Testis (tissue), 3 donors: ENCODE data around the gene EFEMP1. TPM values are rescaled to one million over a fixed set of nuclear protein-coding genes. Genes with fewer than 3 reads are reported as not detected.

Experiments
- DNase-seq: peaks from one replicate; pipeline ENCODE4 v3.0.0-alpha.2; 2019
- H3K27ac ChIP-seq, 2 donors: fragments of 200-600 bp; sonication (generic); one replicate each; pipeline ENCODE4 v1.5.1; 2019
- H3K27me3 ChIP-seq: fragments of 200-600 bp; sonication (generic); one replicate; pipeline ENCODE4 v1.5.1; 2019
- H3K36me3 ChIP-seq: fragments of 200-600 bp; sonication (generic); one replicate; pipeline ENCODE4 v1.5.1; 2017; ENCODE audit warnings: low read depth; ENCODE audit errors: missing control alignments
- H3K4me1 ChIP-seq: fragments of 200-600 bp; sonication (generic); one replicate; pipeline ENCODE4 v1.5.1; 2019
- H3K4me3 ChIP-seq, 2 donors: fragments of 200-600 bp; sonication (generic); one replicate each; pipeline ENCODE4 v1.5.1; 2017 to 2019
- H3K9me3 ChIP-seq: fragments of 200-600 bp; sonication (generic); one replicate; pipeline ENCODE4 v1.5.1; 2017
- POLR2A ChIP-seq: fragments of 450-650 bp; IDR thresholded peaks from one replicate; pipeline ENCODE4 v1.6.1; 2017; ENCODE audit warnings: antibody characterized with exemption, mild to moderate bottlenecking, moderate library complexity
- WGBS, 2 donors: methylation state at CpG; one replicate each; pipeline ENCODE4 v1.1.5; 2018; 5-methylcytosine and 5-hydroxymethylcytosine counted together
- intact Hi-C: fragments of 100-400 bp; cut with DNase I; formaldehyde crosslinking; loops from one replicate; pipeline ENCODE4 v1.15.1; 2023; ENCODE audit warnings: low total_unique reads
- polyA plus RNA-seq: library from polyadenylated mRNA; stranded (reverse); fragments of 350-450 nt; fragmentation: Illumina TruSeq; extraction: RNeasy Lipid Tissue Mini Kit (QIAGEN cat#74804); gene quantifications from one replicate; pipeline ENCODE4 v1.2.3, GENCODE V29; 2014; ENCODE audit warnings: low read depth, low replicate concordance; ENCODE audit not compliant: insufficient read depth
- total RNA-seq, 2 donors: library from RNA; depleted of rRNA; stranded (reverse); fragments of >200 nt; gene quantifications; one replicate each; pipeline ENCODE4 v1.2.3, GENCODE V29; 2016
- TF ChIP-seq, protein P1 (sequence below), 3 experiments: fragments of 450-650 bp in 2 of 3; fragments of 200-600 bp in 1 of 3; sonication (generic) in 1 of 3; IDR thresholded peaks; one replicate each; pipeline ENCODE4 v1.5.1; 2016 to 2019; ENCODE audit warnings: antibody characterized with exemption in 3 of 3, mild to moderate bottlenecking in 2 of 3, moderate library complexity in 1 of 3

EFEMP1 gene
- total and polyA plus RNA-seq, 3 donors from 2014 or later: 2.4 to 74.0 (median 8.6) TPM

DNA sequence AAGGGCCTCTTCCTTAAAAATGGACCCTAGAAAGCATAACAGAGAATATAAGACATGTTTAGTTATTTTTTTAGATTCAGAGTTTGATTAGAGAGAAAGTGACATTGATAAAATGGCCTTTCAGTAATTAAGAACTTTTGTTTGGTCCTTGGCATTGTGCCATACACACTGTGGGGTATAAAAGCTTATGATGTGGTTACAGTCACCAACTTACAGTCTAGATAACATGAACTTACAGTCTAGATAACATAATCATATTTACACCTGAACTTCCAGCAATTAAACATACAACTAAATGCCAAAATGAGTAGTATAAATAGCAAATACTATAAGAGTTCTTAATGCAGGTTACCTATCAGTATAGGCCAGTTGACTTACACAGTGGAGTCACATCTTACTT lies 25.6 kb upstream of the EFEMP1 start:
- no peaks in the 10 kb centered on the region for H3K27me3 ChIP-seq
- H3K27ac ChIP-seq: no peak overlapping the region
- H3K4me1 ChIP-seq: no peaks in the 10 kb centered on the region
- TF ChIP-seq, protein P1, sequence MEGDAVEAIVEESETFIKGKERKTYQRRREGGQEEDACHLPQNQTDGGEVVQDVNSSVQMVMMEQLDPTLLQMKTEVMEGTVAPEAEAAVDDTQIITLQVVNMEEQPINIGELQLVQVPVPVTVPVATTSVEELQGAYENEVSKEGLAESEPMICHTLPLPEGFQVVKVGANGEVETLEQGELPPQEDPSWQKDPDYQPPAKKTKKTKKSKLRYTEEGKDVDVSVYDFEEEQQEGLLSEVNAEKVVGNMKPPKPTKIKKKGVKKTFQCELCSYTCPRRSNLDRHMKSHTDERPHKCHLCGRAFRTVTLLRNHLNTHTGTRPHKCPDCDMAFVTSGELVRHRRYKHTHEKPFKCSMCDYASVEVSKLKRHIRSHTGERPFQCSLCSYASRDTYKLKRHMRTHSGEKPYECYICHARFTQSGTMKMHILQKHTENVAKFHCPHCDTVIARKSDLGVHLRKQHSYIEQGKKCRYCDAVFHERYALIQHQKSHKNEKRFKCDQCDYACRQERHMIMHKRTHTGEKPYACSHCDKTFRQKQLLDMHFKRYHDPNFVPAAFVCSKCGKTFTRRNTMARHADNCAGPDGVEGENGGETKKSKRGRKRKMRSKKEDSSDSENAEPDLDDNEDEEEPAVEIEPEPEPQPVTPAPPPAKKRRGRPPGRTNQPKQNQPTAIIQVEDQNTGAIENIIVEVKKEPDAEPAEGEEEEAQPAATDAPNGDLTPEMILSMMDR (IDR thresholded peaks at IDR 0.05): no peak
- TF ChIP-seq POLR2A: no peak
- no peak overlapping the region for H3K4me3 ChIP-seq
- H3K9me3 ChIP-seq: no peaks in the 10 kb centered on the region
- intact Hi-C loops: no loop called here
- no peak for DNase-seq
- no peaks in the 10 kb centered on the region for H3K36me3 ChIP-seq

DNA sequence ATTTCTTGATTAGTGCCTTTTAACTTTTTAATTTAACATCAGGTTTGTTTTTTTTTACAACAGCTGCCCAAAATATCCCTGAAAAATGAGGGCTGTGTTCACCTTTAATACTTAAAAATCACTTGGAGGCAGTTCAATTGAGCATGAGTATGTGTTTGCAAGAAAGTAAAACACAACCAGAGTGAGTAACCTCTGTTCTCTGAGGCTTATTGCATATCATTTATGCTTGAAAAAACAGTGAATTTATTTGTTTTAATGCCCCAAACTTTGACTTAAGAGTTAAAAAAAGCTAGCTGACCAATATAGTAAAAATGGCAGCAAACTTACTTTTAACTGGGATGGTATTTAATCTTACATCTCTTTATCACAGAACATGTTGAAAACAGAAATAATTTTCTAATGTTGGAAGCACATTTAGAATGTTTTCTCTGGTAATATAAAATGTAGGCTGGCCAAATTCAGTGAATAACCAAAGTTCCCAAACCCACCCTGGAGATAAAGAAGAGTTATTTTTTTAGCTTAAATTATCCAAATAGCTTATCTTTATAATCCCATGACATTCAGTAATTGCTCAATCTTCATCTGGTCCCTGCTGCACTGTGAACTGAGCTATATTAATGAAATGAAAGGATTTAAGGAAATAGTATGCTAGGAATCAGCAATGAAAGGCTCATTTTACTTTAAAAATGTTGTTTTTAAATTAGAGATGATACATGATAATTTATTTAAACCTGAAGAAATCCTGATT lies 24.8 kb upstream of the EFEMP1 start:
- no peak for DNase-seq
- intact Hi-C loops: no loop called here
- Histone ChIP-seq H3K9me3 (no peaks in the 10 kb centered on the region), H3K27me3 (no peaks in the 10 kb centered on the region), H3K27ac (no peak overlapping the region), H3K36me3 (no peaks in the 10 kb centered on the region), H3K4me3 (no peak overlapping the region), H3K4me1 (no peaks in the 10 kb centered on the region)
- TF ChIP-seq POLR2A: no peak
- TF ChIP-seq, protein P1 (IDR thresholded peaks at IDR 0.05): no peak

DNA sequence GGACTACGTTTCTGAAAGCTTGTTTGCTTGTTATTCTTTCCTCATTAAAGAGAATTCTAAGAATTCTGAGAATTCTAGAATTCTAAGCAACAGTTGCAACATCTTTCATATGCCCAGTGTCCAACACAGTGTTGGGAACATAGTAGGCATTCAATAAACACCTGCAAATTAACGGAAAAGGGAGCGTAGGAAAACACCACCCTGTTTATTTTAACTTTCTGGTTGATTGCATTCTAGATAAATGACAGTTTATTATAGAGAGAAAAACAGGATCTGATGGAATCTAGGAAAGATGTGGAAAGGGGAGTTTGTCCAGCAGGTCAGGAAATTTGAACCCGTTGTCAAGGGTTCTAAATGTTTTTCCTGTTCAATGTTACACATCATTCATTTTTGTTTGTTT lies 24.2 kb upstream of the EFEMP1 start:
- H3K4me1 ChIP-seq: no peaks in the 10 kb centered on the region
- DNase-seq: no peak
- H3K36me3 ChIP-seq: no peaks in the 10 kb centered on the region
- H3K27ac ChIP-seq: no peak overlapping the region
- intact Hi-C loops: no loop called here
- H3K4me3 ChIP-seq: no peak overlapping the region
- H3K9me3 ChIP-seq: no peaks in the 10 kb centered on the region
- H3K27me3 ChIP-seq: no peaks in the 10 kb centered on the region
- WGBS, 2 donors: 64 to 76% methylated on average over 4 of the region's 4 CpGs
- no peak for TF ChIP-seq POLR2A
- TF ChIP-seq, protein P1 (IDR thresholded peaks at IDR 0.05): no peak

DNA sequence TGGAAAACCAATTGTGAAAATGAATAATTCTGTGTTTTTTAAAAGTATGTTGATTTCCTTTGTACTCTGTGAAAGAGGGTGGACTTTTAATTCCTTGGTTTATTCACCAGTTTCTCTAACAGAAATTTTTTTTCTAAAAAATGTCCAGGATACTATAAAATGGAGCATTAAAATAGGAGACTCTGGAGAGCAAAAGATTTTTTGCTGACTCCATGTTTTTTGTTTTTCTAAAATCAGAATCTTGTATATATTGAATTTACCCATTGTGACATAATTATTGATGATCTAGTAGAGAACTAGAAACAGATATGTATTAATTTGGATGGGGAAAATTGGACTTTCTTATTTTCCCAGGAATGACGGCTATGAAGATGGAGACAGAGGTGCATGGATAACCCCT lies 23.2 kb upstream of the EFEMP1 start:
- no peak overlapping the region for H3K27ac ChIP-seq

More for the DNA sequence above, 23.2 kb upstream of the EFEMP1 start:
- Histone ChIP-seq H3K27me3 (no peaks in the 10 kb centered on the region), H3K36me3 (no peaks in the 10 kb centered on the region), H3K4me1 (no peaks in the 10 kb centered on the region), H3K4me3 (no peak overlapping the region), H3K9me3 (no peaks in the 10 kb centered on the region)
- intact Hi-C loops: no loop called here
- 96 to 97% methylated on average over 1 of the region's 1 CpG for WGBS, 2 donors
- TF ChIP-seq, protein P1 (IDR thresholded peaks at IDR 0.05): no peak
- no peak for TF ChIP-seq POLR2A
- DNase-seq: no peak
